GM18873 (cell line): ENCODE data around the gene MS4A4A.
"Not testable (repeated sequence)": the region's sequence is repeated elsewhere in the genome, so short reads cannot be mapped to it uniquely, and the experiment has no call there.

Experiments
- ATAC-seq: cut with Tn5 transposase; IDR thresholded peaks from one replicate; pipeline ENCODE4 v1.9.1; 2021; ENCODE audit warnings: mild to moderate bottlenecking, moderate library complexity, moderate number of reproducible peaks; ENCODE audit not compliant: unreplicated experiment, low FRiP score

Gene MS4A4A

GRCh38 chr11:60301178-60301577 is 20.7 kb downstream of the MS4A4A start:
- ATAC-seq = no peak

- not testable (repeated sequence) for ATAC-seq
Measured at GRCh38 chr11:60301884-60302283, 21.4 kb downstream of the MS4A4A start.

GRCh38 chr11:60303661-60304060 is 23.2 kb downstream of the MS4A4A start:
- no peak for ATAC-seq

- no peak for ATAC-seq
Measured at GRCh38 chr11:60305906-60306619, 25.6 kb downstream of the MS4A4A start.

- no peak for ATAC-seq
Measured at GRCh38 chr11:60307507-60308195, 27.2 kb downstream of the MS4A4A start.

GRCh38 chr11:60310407-60310998 is 30.0 kb downstream of the MS4A4A start:
- no peak for ATAC-seq

- no peak for ATAC-seq
Measured at GRCh38 chr11:60314635-60315321, 34.3 kb downstream of the MS4A4A start.

- no peak for ATAC-seq
Measured at GRCh38 chr11:60315871-60316270, 35.4 kb downstream of the MS4A4A start.

GRCh38 chr11:60316317-60316716 is 35.9 kb downstream of the MS4A4A start:
- no peak for ATAC-seq

GRCh38 chr11:60318726-60319125 is 38.3 kb downstream of the MS4A4A start:
- ATAC-seq = no peak

GRCh38 chr11:60321051-60321450 is 40.6 kb downstream of the MS4A4A start:
- ATAC-seq = no peak

GRCh38 chr11:60326955-60327354 is 46.5 kb downstream of the MS4A4A start, which contains the start of gene MS4A6E:
MS4A6E (plus strand) TSS chr11:60327255; CDS start chr11:60334896, 7,641 bp downstream.
- ATAC-seq = no peak

- ATAC-seq = no peak
Measured at GRCh38 chr11:60328460-60328859, 48.0 kb downstream of the MS4A4A start.

GRCh38 chr11:60332846-60333245 is 52.4 kb downstream of the MS4A4A start:
- no peak for ATAC-seq

- ATAC-seq = peak; percentile 72
Measured at GRCh38 chr11:60334005-60334620, 53.6 kb downstream of the MS4A4A start.

- ATAC-seq = no peak
Measured at GRCh38 chr11:60336767-60337391, 56.4 kb downstream of the MS4A4A start.

- ATAC-seq = no peak
Measured at GRCh38 chr11:60338053-60338452, 57.6 kb downstream of the MS4A4A start.

GRCh38 chr11:60339356-60339755 is 58.9 kb downstream of the MS4A4A start:
- ATAC-seq = no peak

GRCh38 chr11:60343094-60343704 is 62.7 kb downstream of the MS4A4A start:
- ATAC-seq = no peak

GRCh38 chr11:60344146-60344545 is 63.7 kb downstream of the MS4A4A start:
- ATAC-seq = no peak
